ENCODE results near the gene ZNF287. TPM values are rescaled to one million over a fixed set of nuclear protein-coding genes. Genes with fewer than 3 reads are reported as not detected.

ZNF287 gene
- total and polyA plus RNA-seq, 2 donors (not counting 3 experiments of a cell fraction or from before 2014, with no cell fraction given): 3.6 to 5.5 TPM

- POLR2A ChIA-PET: no interaction called here
These were observed 57.0 kb downstream of the ZNF287 start for GRCh38 chr17:16512011-16512410.

More at GRCh38 chr17:16512011-16512410, 57.0 kb downstream of the ZNF287 start:
- no peak for FAIRE-seq
- intact Hi-C loops (cut with micrococcal nuclease) (no loop called here), dilution Hi-C loops (cut with MboI; ENCODE audit: extremely low pct_ligation_motif_present, low sequenced_read_pairs) (no loop called here)
- Histone ChIP-seq H3K27ac (ENCODE audit: insufficient read depth, low read depth, low read length) (no peak overlapping the region), H2AFZ (ENCODE audit: low read depth, low read length) (no peak overlapping the region), H3K79me2 (ENCODE audit: control insufficient read depth, insufficient read depth, low read length) (no peaks in the 10 kb centered on the region), H3K4me2 (ENCODE audit: insufficient read depth, low read length) (no peak overlapping the region), H3K36me3 (ENCODE audit: control insufficient read depth in 2 of 2, extremely low read depth in 1 of 2, insufficient read depth in 2 of 2, low read length in 2 of 2) (no peaks in the 10 kb centered on the region), H3K9me1 (replicated peaks; ENCODE audit: control insufficient read depth, extremely low read depth, insufficient read depth, low read length) (no peaks in the 10 kb centered on the region), H3K9ac (replicated peaks; ENCODE audit: extremely low read depth, insufficient read depth, low read length) (no peak overlapping the region), H3K27me3 (ENCODE audit: control insufficient read depth in 2 of 2, insufficient read depth in 2 of 2, low read length in 2 of 2) (peaks cover 0 to 12% of the 10 kb centered on the region in 2 experiments), H3K9me3 (replicated peaks; ENCODE audit: control insufficient read depth, insufficient read depth, low read length) (no peaks in the 10 kb centered on the region), H3K4me3 (replicated peaks in 1 of 3; ENCODE audit: insufficient read depth in 1 of 3, low read depth in 1 of 3, low read length in 3 of 3) (no peak overlapping the region), H3K4me1 (ENCODE audit: control insufficient read depth, extremely low read depth, insufficient read depth, low read length) (peaks cover 9% of the 10 kb centered on the region), H4K20me1 (replicated peaks; ENCODE audit: control insufficient read depth, extremely low read depth, insufficient read depth, low read length) (no peaks in the 10 kb centered on the region)
- TF ChIP-seq GATA2 (IDR thresholded peaks at IDR 0.05; ENCODE audit: insufficient read depth, insufficient read length, low read depth, low read length) (no peak), CTCF (IDR thresholded peaks at IDR 0.05; ENCODE audit: extremely low read depth in 1 of 2, insufficient read depth in 1 of 2, low read depth in 1 of 2, low read length in 2 of 2) (no peak), JUN (IDR thresholded peaks at IDR 0.05; ENCODE audit: borderline replicate concordance, insufficient read depth, insufficient read length, low read depth) (no peak), MYC (IDR thresholded peaks at IDR 0.05; ENCODE audit: low read depth, low read length) (no peak), MAX (IDR thresholded peaks at IDR 0.05; ENCODE audit: insufficient read depth, insufficient read length) (no peak), POLR2AphosphoS5 (IDR thresholded peaks at IDR 0.05; ENCODE audit: insufficient read depth, low read depth, low read length) (no peak), EZH2 (IDR thresholded peaks at IDR 0.05; ENCODE audit: borderline replicate concordance, low read depth, low read length, severe bottlenecking) (no peak), POLR2A (IDR thresholded peaks at IDR 0.05; ENCODE audit: low read depth, low read length) (no peak), FOS (IDR thresholded peaks at IDR 0.05; ENCODE audit: borderline replicate concordance, insufficient read depth, low read length) (no peak)
- CTCF ChIA-PET: interaction anchor here (1.0 to 2.9 kb wide), 4 partner anchors 47 to 149 kb away, joined by 3 to 12 read pairs (median 6); no protein-coding TSS in a partner anchor
- BruUV-seq (replicated peaks): no TSS peak
- DNase-seq (ENCODE audit: low read depth, low spot score): no peak

All from endothelial cell of umbilical vein (primary cell).